ENCODE results near the gene P4HB. TPM values are rescaled to one million over a fixed set of nuclear protein-coding genes. Genes with fewer than 3 reads are reported as not detected.

Gene P4HB
- polyA plus RNA-seq, 1 donor: 737 TPM

DNA sequence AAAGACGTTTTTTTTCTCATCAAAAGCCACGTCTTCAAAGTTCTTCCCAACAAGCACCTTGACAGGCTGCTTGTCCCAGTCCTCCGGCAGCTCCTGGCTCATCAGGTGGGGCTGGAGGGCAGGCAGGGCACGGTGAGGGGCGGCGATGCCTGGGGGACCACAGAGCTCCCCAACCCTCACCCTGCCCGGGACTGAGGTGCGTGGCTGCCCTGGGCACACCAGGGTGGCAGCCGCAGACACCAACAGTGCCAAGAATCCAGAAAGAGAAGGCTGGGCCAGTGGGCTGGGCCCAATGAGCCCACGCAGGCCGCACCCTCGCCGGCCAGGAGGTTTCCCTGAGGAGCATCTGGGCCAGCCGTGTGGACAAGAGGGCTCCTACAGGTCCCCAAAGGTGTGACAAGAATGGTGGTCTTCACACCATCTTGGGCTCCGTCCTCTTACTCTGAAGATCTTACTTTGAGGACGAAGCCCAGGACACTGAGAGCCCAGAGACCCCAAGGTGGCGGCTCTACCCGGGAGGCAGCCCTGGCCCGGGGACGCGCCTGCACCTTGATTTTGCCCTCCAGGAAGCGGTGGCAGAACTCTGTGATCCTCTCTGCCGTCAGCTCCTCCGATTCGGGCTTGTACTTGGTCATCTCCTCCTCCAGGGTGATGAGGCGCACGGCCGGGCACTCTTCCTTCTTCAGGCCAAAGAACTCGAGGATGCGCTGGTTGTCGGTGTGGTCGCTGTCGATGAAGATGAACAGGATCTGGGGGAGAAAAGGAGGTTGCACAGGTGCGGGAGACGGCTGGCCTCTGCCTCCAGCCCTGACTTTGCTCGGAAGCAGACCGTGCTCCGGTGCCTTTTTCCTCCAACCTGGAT is 14.2 kb downstream of the P4HB start:
- no CpG with 5 or more reads among the region's 38 CpGs for WGBS (ENCODE audit: insufficient coverage, low lambda C conversion rate)

GRCh38 chr17:81845361-81845760 is 15.0 kb downstream of the P4HB start:
- Histone ChIP-seq H3K36me3 (ENCODE audit: control insufficient read depth, insufficient read depth, low read length) (peaks cover 66% of the 10 kb centered on the region), H3K4me1 (ENCODE audit: control insufficient read depth, insufficient read depth, low read length) (no peaks in the 10 kb centered on the region), H3K4me3 (ENCODE audit: low read length) (no peak overlapping the region), H3K27ac (ENCODE audit: low read length) (no peak overlapping the region), H3K27me3 (ENCODE audit: control insufficient read depth, insufficient read depth, low read length) (no peaks in the 10 kb centered on the region), H3K9me3 (ENCODE audit: control insufficient read depth, low read depth, low read length) (peaks cover 11% of the 10 kb centered on the region)
- no peak for DNase-seq
- WGBS (ENCODE audit: insufficient coverage, low lambda C conversion rate): no CpG with 5 or more reads among the region's 13 CpGs

More for the DNA sequence above, 14.2 kb downstream of the P4HB start:
- H3K9me3 ChIP-seq (ENCODE audit: control insufficient read depth, low read depth, low read length): peaks cover 11% of the 10 kb centered on the region
- no peak for DNase-seq
- no peaks in the 10 kb centered on the region for H3K27me3 ChIP-seq (ENCODE audit: control insufficient read depth, insufficient read depth, low read length)
- peaks cover 68% of the 10 kb centered on the region for H3K36me3 ChIP-seq (ENCODE audit: control insufficient read depth, insufficient read depth, low read length)
- no peaks in the 10 kb centered on the region for H3K4me1 ChIP-seq (ENCODE audit: control insufficient read depth, insufficient read depth, low read length)
- no peak overlapping the region for H3K27ac ChIP-seq (ENCODE audit: low read length)
- H3K4me3 ChIP-seq (ENCODE audit: low read length): no peak overlapping the region

GRCh38 chr17:81844887-81845286 is 15.4 kb downstream of the P4HB start:
- Histone ChIP-seq H3K4me1 (ENCODE audit: control insufficient read depth, insufficient read depth, low read length) (no peaks in the 10 kb centered on the region), H3K36me3 (ENCODE audit: control insufficient read depth, insufficient read depth, low read length) (peaks cover 61% of the 10 kb centered on the region), H3K27ac (ENCODE audit: low read length) (no peak overlapping the region), H3K27me3 (ENCODE audit: control insufficient read depth, insufficient read depth, low read length) (no peaks in the 10 kb centered on the region), H3K4me3 (ENCODE audit: low read length) (no peak overlapping the region), H3K9me3 (ENCODE audit: control insufficient read depth, low read depth, low read length) (peaks cover 11% of the 10 kb centered on the region)
- no CpG with 5 or more reads among the region's 13 CpGs for WGBS (ENCODE audit: insufficient coverage, low lambda C conversion rate)
- no peak for DNase-seq

DNA sequence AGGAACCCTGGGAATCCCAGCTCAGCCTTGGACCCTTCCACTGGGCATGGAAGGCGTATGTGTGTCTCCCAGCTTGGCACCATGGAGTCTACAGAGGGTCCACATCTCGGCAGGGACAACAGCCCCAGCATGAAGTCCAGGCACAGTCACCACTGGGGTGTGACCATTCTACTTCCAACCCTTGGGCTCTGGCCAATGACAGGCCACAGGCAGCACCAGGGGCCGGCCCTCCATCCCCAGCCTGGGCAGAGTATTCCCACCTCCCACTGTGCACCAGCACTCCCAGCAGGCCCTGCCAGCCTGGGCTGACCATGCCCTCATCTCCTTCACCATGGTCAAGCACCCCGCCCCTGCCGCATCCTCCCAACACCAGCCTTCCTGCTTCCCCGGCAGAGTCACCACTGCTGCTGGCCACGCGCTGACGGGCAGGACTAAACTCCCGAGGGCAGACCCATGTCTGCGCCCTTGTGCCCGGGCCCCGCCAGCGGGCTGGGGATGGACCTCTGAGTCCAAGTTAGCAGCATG is 15.9 kb downstream of the P4HB start:
- no peak overlapping the region for H3K27ac ChIP-seq (ENCODE audit: low read length)
- no CpG with 5 or more reads among the region's 14 CpGs for WGBS (ENCODE audit: insufficient coverage, low lambda C conversion rate)
- peaks cover 57% of the 10 kb centered on the region for H3K36me3 ChIP-seq (ENCODE audit: control insufficient read depth, insufficient read depth, low read length)

GRCh38 chr17:81843713-81844326 is 16.5 kb downstream of the P4HB start:
- no peaks in the 10 kb centered on the region for H3K4me1 ChIP-seq (ENCODE audit: control insufficient read depth, insufficient read depth, low read length)
- no peaks in the 10 kb centered on the region for H3K27me3 ChIP-seq (ENCODE audit: control insufficient read depth, insufficient read depth, low read length)
- DNase-seq: no peak
- H3K4me3 ChIP-seq (ENCODE audit: low read length): no peak overlapping the region
- peaks cover 56% of the 10 kb centered on the region for H3K36me3 ChIP-seq (ENCODE audit: control insufficient read depth, insufficient read depth, low read length)
- no peak overlapping the region for H3K27ac ChIP-seq (ENCODE audit: low read length)
- WGBS (ENCODE audit: insufficient coverage, low lambda C conversion rate): no CpG with 5 or more reads among the region's 30 CpGs
- H3K9me3 ChIP-seq (ENCODE audit: control insufficient read depth, low read depth, low read length): peaks cover 11% of the 10 kb centered on the region

More for the DNA sequence above, 15.9 kb downstream of the P4HB start:
- Histone ChIP-seq H3K27me3 (ENCODE audit: control insufficient read depth, insufficient read depth, low read length) (no peaks in the 10 kb centered on the region), H3K9me3 (ENCODE audit: control insufficient read depth, low read depth, low read length) (peaks cover 11% of the 10 kb centered on the region), H3K4me1 (ENCODE audit: control insufficient read depth, insufficient read depth, low read length) (no peaks in the 10 kb centered on the region), H3K4me3 (ENCODE audit: low read length) (no peak overlapping the region)
- DNase-seq: no peak

DNA sequence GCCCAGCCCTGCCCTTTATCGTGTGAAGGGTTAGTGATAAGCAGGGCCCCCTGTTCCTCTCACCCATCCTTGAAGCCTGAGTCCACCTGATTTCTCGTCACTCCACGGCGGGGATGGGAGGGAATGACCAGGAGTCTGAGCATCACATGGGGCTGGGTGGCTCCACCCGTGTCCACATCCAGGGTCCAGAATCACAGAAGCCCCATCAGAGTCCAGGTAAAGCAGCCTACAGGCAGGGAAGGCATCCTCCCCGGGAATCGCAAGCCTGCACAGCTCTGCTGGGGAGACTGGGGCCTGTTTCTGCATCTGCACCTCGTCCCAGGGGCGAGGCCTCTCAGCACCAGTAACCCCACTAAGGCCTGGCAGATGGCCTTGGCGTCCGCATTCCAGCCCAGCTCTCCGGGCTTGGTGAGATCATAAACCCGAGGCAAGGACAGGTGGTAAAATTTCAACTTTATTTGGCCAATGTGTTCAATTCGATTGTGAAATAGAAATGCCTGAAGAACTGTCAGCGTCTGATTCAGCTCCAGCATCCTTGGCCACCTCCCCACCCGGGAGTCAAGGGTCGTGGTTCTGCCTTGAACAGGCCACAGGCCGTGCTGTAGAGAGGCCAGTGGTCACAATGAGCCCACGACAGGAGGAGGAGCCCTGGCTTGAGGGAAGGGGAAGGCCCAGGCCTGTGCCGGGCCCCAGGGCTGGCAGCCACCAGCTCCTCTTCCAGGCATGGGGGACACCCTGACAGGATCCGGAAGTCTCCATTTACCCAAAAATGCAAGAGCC is 17.4 kb downstream of the P4HB start:
- no peak for DNase-seq
- Histone ChIP-seq H3K9me3 (ENCODE audit: control insufficient read depth, low read depth, low read length) (peaks cover 11% of the 10 kb centered on the region), H3K27me3 (ENCODE audit: control insufficient read depth, insufficient read depth, low read length) (no peaks in the 10 kb centered on the region), H3K4me3 (ENCODE audit: low read length) (no peak overlapping the region), H3K27ac (ENCODE audit: low read length) (no peak overlapping the region), H3K4me1 (ENCODE audit: control insufficient read depth, insufficient read depth, low read length) (no peaks in the 10 kb centered on the region), H3K36me3 (ENCODE audit: control insufficient read depth, insufficient read depth, low read length) (peaks cover 52% of the 10 kb centered on the region)
- WGBS (ENCODE audit: insufficient coverage, low lambda C conversion rate): no CpG with 5 or more reads among the region's 21 CpGs

DNA sequence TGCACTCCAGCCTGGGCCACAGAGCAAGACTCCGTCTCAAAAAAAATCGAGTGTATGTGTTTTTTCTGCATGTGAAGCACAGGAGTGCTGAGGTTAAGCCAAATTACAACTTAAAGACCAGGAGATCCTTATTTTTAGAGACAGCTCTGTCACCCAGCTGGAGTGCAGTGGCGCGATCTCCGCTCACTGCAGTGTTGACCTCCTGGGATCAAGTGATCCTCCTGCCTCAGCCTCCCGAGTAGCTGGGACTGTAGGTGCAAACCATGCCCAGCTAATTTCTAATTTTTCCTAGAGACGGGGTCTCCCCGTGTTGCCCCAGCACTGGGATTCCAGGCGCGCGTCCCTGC is 18.0 kb downstream of the P4HB start:
- H3K9me3 ChIP-seq (ENCODE audit: control insufficient read depth, low read depth, low read length): peaks cover 11% of the 10 kb centered on the region
- WGBS (ENCODE audit: insufficient coverage, low lambda C conversion rate): no CpG with 5 or more reads among the region's 11 CpGs
- no peak for DNase-seq
- H3K27ac ChIP-seq (ENCODE audit: low read length): no peak overlapping the region
- H3K4me1 ChIP-seq (ENCODE audit: control insufficient read depth, insufficient read depth, low read length): no peaks in the 10 kb centered on the region
- H3K27me3 ChIP-seq (ENCODE audit: control insufficient read depth, insufficient read depth, low read length): no peaks in the 10 kb centered on the region
- no peak overlapping the region for H3K4me3 ChIP-seq (ENCODE audit: low read length)
- H3K36me3 ChIP-seq (ENCODE audit: control insufficient read depth, insufficient read depth, low read length): peaks cover 50% of the 10 kb centered on the region

- peaks cover 45% of the 10 kb centered on the region for H3K36me3 ChIP-seq (ENCODE audit: control insufficient read depth, insufficient read depth, low read length)
- no peak overlapping the region for H3K27ac ChIP-seq (ENCODE audit: low read length)
- WGBS (ENCODE audit: insufficient coverage, low lambda C conversion rate): no CpG with 5 or more reads among the region's 15 CpGs
- no peak for DNase-seq
- H3K27me3 ChIP-seq (ENCODE audit: control insufficient read depth, insufficient read depth, low read length): no peaks in the 10 kb centered on the region
- H3K9me3 ChIP-seq (ENCODE audit: control insufficient read depth, low read depth, low read length): peaks cover 11% of the 10 kb centered on the region
- no peak overlapping the region for H3K4me3 ChIP-seq (ENCODE audit: low read length)
- H3K4me1 ChIP-seq (ENCODE audit: control insufficient read depth, insufficient read depth, low read length): no peaks in the 10 kb centered on the region
These were observed 18.5 kb downstream of the P4HB start for GRCh38 chr17:81841866-81842265.

GRCh38 chr17:81840826-81841778 is 19.2 kb downstream of the P4HB start:
- H3K27ac ChIP-seq (ENCODE audit: low read length): no peak overlapping the region
- H3K4me3 ChIP-seq (ENCODE audit: low read length): no peak overlapping the region
- H3K27me3 ChIP-seq (ENCODE audit: control insufficient read depth, insufficient read depth, low read length): no peaks in the 10 kb centered on the region
- peaks cover 8% of the 10 kb centered on the region for H3K9me3 ChIP-seq (ENCODE audit: control insufficient read depth, low read depth, low read length)
- no peaks in the 10 kb centered on the region for H3K4me1 ChIP-seq (ENCODE audit: control insufficient read depth, insufficient read depth, low read length)
- no peak for DNase-seq
- no CpG with 5 or more reads among the region's 40 CpGs for WGBS (ENCODE audit: insufficient coverage, low lambda C conversion rate)
- H3K36me3 ChIP-seq (ENCODE audit: control insufficient read depth, insufficient read depth, low read length): peaks cover 37% of the 10 kb centered on the region
